GM18907 (cell line): ENCODE measurements around the gene CGB3.
"Not testable (repeated sequence)": the region's sequence is repeated elsewhere in the genome, so short reads cannot be mapped to it uniquely, and the experiment has no call there.

ENCODE experiments used
- ATAC-seq: cut with Tn5 transposase; IDR thresholded peaks from one replicate; pipeline ENCODE4 v1.9.1; 2021; ENCODE audit warnings: mild to moderate bottlenecking, moderate library complexity; ENCODE audit not compliant: unreplicated experiment

The CGB3 gene

DNA sequence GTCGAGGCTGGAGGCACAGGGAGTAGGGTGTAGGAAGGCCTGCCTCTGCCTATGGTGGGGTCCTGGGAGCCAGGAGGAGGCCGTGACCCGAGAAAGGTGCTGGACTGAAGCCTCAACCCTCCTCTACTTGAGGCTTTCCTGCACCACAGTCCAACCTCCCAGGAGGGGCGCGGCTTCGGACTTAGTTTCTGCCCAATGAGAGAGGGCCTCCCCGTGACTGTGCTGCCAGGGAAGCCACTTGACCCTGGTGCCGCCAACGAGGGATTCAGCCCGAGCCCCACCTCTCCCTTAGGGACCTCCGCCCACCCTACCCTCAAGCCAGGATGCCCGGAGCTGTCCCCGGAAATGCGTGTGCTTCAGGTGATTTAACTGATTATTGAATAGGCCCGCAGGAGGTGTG is at the start of gene CGB3:
TSS of gene CGB3 (minus strand) at position 101 of the 400 bp plus-strand sequence. CDS start 362 bp downstream, outside the sequence.
- not testable (repeated sequence) for ATAC-seq

DNA sequence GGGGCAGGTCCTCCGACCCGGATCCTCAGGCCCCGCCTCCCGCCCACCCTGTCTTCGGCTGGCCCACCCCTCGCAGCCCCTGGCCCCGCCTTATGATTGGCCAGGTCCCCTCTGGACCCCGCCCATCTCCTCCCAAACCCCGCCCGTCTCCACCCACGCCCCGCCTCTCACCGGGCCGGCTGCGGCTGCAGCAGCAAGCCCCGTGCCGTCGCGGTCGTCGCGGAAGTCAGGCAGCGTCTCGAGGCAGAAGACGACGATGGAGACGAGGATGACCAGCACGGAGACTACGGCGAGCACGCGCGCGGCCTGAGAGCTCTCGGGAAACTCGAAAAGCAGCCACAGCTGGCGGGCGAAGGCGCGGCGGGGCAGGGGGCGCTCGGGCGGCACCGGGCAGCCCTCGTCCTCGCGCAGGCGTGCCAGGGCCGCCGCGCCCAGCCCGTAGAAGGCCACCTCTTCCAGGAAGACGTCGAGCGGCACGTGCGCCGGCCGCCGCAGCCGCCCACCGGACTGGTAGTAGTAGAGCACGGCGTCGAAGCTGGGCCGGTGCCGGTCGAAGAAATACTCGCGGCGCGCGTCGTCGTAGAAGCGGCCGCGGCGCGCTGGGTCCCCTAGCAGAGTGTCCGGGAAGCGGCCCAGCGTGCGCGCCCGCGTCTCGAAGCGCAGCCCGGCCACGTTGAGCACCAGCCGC is 47.9 kb upstream of the CGB3 start:
- ATAC-seq: no peak

DNA sequence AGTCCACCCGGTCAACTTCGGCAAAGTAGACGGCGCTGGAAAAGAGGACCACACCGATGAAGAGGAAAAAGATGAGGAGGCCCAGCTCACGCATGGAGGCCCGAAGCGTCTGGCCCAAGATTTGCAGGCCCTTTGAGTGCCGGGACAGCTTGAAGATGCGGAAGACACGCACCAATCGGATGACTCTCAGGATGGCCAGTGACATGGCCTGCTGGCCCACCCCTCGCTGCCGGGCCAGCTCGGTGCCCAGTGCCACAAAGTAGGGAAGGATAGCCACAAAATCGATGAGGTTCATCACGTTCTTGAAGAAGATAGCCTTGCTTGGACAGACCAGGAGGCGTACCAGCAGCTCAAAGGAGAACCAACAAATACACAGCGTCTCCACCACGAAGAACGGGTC is 46.3 kb upstream of the CGB3 start:
- ATAC-seq: no peak

DNA sequence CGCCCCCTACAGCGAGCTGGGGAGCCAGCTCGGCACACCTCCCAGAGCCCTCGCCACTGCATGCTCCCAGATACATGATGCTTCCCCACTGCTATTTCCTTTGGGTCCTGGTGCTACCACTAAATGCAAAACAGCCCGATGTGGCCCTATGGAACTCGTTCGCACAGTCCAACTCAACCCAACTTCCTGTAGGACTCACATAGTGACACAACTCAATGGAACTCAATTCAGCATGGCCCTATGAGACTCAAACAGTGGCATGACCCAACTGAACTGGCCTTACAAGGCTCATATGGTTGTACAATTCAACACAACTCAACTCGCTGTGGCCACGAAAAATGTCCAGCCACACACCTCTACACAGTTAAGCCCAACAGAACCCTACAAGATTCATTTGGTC is 44.9 kb upstream of the CGB3 start:
- no peak for ATAC-seq

DNA sequence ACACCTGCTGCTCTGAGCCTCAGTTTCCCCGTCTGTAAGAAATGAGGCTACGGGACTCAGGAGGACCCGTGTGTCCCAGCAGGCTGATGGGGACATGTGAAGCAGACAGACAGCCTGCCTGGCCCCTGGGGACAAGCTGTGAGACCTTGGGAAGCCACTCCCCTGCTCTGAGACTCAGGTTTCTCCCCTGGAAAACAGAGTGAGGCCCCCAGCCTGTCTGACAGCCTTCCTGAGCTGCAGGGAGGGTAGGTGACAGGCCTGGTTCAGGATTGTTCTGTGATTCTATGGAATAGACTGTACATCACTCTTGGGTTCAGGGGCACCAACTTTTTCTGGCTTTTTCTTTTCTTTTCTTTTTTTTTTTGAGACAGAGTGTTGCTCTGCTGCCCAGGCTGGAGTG is 43.4 kb upstream of the CGB3 start:
- no peak for ATAC-seq

DNA sequence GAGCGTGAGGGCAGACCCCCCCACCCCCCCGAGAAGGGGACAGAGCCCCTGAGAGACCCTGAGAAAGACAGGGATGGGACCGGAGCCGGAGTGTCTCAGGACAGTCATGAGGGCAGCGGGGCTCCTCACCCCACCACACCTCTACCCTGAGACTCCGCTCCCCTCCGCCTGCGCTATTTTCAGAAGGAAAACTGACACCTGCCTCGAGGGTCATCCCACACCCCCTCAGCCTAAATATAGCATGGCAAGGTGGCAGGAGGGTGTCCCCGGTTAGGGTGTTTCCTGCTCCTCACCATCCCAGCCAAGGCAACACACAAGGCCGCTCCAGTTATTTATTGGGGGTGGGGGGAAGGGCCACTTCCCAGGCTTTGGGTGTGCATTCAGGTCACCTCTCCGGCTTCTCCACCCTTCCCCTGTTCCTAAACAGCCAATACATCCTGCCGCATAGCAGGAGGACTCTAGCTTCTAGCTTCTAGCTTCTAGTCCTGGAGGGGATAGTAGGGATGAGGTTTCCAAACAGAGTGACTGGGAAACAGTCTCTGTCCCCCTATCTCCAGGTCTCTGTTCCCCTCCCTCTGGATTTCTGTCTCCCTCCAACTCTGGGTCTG is 41.9 kb upstream of the CGB3 start:
- ATAC-seq: no peak

DNA sequence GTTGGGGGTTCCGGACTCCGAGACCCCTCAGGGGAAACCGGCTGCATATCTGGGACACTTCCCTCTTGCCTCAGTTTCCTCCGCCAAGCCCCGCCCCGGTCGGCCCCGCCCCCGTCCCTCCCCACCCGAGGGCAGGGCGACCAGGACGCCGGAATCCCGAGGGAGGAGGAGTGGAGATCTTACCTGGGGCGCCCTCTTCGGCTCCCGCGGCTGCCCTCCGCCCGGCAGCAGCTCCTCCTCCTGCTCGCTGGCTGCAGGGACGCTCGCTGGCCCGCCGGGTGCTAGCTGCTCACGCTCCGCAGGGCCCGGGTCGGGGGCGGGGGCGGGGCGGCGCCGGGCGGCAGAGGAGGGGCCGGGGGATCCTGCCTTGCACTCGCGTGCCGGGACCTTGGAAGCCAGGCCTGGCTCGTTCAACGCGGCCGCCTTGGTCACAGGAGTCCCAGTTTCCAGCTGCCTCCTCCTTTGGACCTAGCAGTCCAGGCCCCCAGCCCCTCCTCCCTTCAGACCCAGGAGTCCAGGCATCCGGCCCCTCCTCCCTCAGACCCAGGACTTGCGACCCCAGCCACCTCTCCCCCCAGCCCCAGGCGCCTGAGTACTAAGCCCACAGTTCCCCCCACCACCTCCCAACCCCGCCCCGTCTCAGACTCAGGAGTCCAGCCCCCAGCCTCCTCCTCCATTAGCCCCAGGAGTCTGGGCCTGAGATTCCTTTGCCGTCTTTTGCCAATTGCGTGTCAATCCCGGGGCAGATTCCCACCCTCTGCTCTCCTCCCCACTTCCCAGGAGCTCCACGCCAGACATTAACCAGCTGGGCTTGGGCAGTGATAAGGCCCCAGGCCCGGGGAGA is 40.9 kb upstream of the CGB3 start, which contains the start of gene NTF4:
TSS of gene NTF4 (minus strand) at position 51 of the 844 bp plus-strand sequence. CDS start 2,821 bp downstream, outside the sequence.
- ATAC-seq: no peak

DNA sequence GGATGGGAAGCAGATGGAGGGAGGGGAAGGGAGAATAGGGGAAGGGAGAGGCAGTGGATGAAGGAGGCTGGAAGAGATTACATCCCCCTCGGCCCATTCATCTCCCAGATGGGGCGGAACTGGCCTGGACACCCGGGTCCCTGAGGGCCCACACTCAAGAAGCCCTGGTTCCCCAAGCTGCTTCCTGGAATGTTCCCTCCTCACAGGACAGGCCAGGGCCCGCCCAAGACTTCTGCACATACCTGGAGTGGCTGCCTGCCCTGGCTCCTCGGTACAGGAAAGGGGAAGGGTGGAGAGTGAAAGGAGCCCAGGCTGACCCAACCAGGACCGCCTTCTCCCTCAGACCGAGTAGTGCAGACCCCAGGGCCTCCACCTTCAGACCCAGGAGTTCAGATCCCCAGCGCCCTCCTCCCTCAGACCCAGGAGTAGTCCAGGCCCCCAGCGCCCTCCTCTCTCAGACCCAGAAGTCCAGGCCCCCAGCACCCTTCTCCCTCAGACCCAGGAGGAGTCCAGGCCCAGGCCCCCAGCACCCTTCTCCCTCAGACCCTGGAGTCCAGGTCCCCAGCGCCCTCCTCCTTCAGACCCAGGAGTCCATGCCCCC is 40.0 kb upstream of the CGB3 start:
- ATAC-seq: no peak

DNA sequence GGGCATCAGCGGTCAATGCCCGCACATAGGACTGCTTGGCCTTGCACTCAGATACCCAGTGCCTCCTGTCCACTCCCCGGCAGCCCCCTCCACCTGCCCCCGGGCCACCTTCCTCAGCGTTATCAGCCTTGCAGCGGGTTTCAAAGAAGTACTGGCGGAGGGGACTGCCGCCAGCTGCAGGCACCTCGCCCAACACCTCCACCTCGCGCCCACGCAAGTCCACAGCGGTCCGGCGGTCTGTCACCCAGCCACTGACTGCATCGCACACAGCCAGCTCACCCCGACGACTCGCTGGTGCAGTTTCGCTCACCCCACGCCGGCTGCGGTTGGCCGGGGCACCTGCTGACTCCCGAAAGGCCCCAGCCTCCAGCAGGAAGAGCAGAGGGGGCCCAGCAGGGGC is 37.3 kb upstream of the CGB3 start:
- no peak for ATAC-seq

DNA sequence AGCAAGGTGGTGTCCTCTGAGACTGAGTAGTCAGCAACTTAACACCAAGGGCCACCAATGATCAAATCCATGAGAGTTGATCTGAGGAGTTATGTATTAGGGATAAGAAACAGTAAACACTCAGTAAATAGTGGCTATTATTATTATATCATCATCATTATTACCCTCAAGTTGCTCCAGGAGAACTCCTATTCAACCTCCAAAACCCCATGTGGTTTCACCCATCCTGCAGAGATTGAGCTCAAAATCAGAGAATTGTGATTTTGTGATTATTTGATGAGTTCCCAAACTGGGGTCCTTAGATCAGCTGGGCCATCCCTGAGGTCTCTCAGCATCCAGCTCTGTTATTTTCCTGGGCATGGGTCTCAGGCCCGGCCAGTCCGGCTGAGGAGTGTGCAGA is 36.9 kb upstream of the CGB3 start:
- no peak for ATAC-seq

DNA sequence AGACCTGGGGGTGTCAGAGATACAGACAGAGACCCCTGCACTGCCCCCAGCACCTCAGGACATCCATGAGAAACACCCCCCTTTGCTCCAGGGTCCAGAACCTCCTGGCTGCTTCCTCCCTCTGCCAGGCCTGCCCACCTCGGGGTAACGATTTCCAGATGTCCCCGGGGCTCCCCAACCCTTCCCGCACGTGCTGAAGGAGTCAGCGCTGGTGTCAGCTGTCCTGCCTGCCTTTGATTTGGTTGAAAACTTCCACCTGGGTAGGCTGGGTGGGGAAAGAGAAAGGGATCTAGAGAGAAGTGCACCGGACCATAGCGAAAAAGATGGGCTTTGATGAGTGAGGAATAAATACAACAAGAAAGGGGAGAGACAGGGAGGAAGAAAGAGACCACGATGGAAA is 34.9 kb upstream of the CGB3 start:
- no peak for ATAC-seq

DNA sequence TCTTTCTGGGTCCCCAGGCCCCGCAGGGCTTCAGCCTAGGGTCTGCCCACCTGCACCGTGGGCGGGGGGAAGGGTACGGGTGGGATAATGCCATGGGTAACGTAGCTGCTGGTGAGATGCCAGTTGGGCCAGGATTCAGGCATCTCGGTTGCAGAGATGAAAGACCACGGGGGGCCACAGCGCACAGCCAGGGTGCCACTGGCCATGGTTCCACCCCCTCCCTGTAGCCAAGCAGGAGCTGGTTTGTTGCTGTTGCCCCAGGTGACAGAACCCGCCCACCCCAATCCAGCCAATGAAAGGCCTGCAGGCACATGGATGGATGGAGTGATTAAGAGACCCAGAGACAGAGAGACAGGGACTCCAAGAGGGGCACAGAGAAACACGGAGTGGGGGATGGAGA is 34.4 kb upstream of the CGB3 start:
- no peak for ATAC-seq

DNA sequence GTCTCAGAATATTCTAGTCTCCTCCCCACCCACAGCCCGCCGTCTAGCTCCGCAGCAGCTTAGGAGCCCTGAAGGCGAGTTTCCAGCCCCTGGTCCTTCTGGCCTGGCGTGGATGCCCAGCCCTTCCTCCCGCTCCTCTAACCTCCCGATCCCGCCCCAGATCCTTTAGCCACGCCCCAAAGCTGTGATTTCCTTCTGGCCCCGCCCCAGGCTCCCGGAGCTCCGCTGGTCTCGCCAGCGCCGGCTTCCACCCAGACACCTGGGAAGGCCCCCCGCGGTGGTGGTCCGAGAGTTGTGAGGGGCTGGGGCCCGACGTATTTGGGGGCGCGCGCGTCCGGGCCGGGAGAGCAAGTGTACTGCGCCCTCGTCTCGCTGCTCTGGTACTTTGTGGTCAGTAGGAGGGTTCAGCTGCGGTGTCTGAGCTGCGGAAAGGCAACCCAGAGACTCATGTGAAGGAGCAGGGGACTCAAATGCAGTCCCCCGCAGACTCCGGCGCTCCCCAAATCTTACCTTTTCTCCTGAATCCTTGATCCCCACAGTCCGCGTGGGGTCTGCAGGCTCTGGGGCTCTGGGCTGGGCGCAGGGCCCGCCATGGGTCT is 33.6 kb upstream of the CGB3 start, which contains the start of gene CGB7:
TSS of gene CGB7 (minus strand) at position 114 of the 599 bp plus-strand sequence. CDS start 2,374 bp downstream, outside the sequence.
- no peak for ATAC-seq

DNA sequence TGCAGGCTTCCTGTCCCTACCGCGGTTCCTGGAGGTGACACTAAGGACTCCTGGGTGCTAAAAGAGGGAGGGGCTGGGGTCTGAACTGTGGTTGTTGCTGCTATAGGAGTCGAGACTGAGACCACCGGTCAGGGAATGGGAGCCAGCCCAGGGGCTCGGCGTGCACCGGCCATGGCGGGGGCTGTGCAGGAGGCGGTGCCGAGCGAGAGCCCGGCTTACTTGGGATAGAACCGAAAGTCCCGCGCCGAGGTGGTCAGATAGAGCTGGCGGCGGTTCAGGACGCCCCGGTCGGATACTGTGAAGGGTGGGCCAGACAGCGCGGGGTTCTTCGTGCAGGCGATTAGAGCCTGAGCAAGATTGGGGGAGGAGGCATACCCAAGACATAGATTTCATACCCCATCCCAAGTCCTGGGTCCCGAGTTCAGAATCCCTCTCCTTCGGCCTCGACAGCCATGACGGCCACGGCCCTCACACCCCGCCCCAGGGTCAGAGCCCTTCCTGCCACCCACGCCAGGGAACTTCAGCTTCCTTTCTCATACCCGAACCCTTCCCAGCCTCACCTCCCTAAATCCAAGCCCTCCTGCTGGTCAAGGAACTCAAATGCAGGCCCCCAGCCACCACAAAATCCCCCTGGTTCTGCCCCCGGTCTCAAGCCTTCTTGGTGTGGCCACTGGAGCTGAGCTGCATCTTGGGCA is 32.9 kb upstream of the CGB3 start:
- not testable (repeated sequence) for ATAC-seq

DNA sequence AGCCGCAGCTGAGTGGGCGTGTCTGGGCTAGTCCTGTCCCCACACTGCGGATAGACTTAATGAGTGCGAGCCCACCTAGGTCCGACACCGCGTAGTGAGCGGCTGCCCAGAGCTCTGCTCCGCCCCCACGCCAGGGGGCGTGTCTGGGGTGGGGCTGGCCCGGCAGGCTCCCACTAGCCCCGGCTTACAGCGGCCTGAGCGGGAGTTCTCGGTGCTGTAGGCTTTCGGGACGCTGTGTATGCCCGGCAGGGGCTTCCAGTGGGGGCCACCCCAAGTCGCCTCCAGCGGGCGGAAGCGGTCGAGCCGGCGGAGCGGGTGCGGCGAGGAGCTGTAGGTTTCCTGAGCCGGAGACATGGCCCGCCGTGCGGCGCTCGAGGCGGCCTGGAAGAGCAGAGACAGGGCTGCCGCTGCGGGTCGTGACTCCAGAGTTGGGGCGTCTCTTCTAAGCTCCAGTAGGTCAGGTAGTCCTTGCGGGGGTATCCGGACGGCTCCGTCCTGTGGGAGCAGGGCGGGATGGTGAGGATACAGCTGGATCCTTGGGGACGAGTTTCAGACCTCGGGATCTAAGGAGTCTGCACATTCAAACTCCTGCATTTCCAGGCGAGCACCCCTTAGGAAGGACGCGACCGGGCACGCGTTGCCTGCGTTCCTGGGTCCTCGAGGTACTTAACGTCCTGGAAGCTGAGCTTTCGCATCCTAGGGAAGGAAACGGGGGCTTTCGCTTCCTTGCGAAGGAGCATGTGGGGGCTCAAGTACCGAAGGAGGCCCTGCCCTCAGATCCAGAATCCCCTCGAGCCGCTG is 32.2 kb upstream of the CGB3 start:
- no peak for ATAC-seq

DNA sequence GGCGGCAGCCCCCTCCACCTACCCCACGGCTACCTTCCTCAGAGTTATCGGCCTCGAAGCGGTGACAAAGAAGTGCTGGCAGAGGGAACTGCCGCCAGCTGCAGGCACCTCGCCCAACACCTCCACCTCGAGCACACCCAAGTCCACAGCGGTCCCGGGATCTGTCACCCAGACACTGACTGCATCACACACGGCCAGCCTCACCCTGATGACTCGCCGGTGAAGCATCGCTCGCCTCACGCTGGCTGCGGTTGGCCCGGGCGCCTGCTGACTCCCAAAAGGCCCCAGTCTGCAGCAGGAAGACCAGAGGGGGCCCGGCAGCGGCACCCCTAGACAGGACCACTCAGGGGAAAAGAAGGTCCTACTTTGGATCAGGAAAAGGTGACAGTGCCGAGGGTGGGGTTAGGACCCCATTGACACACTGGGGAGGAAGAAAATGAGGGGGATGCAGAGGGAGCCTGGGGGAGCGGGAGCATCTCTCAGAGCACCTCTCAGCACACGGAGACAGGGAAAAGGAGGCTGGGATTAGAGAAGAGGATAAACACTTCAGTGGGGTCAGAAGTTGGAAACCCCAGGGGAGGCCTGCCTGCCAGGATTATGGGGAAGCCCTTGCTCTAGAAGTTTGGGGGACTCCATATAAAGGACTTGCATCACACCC is 26.4 kb upstream of the CGB3 start:
- ATAC-seq: not testable (repeated sequence)

DNA sequence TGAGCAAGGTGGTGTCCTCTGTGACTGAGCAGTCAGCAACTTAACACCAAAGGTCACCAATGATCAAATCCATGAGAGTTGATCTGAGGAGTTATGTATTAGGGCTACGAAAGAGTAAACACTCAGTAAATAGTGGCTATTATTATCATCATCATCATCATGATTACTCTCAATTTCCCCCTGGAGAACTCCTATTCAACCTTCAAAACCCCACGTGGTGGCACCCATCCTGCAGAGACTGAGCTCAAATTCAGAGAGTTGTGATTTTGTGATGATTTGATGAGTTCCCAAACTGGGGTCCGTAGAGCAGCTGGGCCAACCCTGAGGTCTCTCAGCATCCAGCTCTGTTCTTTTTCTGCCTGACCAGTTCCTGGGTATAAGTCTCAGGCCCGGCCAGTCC is 25.7 kb upstream of the CGB3 start:
- not testable (repeated sequence) for ATAC-seq

DNA sequence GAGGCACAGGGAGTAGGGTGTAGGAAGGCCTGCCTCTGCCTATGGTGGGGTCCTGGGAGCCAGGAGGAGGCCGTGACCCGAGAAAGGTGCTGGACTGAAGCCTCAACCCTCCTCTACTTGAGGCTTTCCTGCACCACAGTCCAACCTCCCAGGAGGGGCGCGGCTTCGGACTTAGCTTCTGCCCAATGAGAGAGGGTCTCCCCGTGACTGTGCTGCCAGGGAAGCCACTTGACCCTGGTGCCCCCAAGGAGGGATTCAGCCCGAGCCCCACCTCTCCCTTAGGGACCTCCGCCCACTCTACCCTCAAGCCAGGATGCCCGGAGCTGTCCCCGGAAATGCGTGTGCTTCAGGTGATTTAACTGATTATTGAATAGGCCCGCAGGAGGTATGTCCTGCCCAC is 24.9 kb upstream of the CGB3 start, which contains the start of gene CGB8:
TSS of gene CGB8 (minus strand) at position 101 of the 400 bp plus-strand sequence. CDS start 372 bp downstream, outside the sequence.
- not testable (repeated sequence) for ATAC-seq

DNA sequence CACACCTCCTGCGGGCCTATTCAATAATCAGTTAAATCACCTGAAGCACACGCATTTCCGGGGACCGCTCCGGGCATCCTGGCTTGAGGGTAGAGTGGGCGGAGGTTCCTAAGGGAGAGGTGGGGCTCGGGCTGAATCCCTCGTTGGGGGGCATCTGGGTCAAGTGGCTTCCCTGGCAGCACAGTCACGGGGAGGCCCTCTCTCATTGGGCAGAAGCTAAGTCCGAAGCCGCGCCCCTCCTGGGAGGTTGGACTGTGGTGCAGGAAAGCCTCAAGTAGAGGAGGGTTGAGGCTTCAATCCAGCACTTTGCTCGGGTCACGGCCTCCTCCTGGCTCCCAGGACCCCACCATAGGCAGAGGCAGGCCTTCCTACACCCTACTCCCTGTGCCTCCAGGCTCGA is 19.4 kb upstream of the CGB3 start, which contains the start of gene CGB5:
TSS of gene CGB5 (plus strand) at position 301 of the 400 bp plus-strand sequence. CDS start 362 bp downstream, outside the sequence.
- not testable (repeated sequence) for ATAC-seq
